GM13977 (cell line): ENCODE measurements around the gene TRMO.

Experiments
- DNase-seq: peaks from one replicate; pipeline ENCODE4 v3.0.0; 2012; ENCODE audit warnings: low spot score
- in situ Hi-C: fragments of 300-500 bp; cut with MboI; formaldehyde crosslinking; loops from one replicate; pipeline ENCODE4 v1.12.0; 2022; ENCODE audit warnings: low sequenced_read_pairs, low pct_unique_long_range_greater_than_20kb, mixed read lengths, inconsistent platforms; ENCODE audit not compliant: unreplicated experiment
- TF ChIP-seq, protein P1 (sequence below): IDR thresholded peaks from 2 replicates; pipeline ENCODE4 v1.5.1; 2012; ENCODE audit warnings: mild to moderate bottlenecking, control low read depth; ENCODE audit not compliant: insufficient read depth; ENCODE audit errors: extremely low read depth, missing control alignments

The TRMO gene

GRCh38 chr9:97918611-97919010 is 3.7 kb downstream of the TRMO start:
- TF ChIP-seq, protein P1, sequence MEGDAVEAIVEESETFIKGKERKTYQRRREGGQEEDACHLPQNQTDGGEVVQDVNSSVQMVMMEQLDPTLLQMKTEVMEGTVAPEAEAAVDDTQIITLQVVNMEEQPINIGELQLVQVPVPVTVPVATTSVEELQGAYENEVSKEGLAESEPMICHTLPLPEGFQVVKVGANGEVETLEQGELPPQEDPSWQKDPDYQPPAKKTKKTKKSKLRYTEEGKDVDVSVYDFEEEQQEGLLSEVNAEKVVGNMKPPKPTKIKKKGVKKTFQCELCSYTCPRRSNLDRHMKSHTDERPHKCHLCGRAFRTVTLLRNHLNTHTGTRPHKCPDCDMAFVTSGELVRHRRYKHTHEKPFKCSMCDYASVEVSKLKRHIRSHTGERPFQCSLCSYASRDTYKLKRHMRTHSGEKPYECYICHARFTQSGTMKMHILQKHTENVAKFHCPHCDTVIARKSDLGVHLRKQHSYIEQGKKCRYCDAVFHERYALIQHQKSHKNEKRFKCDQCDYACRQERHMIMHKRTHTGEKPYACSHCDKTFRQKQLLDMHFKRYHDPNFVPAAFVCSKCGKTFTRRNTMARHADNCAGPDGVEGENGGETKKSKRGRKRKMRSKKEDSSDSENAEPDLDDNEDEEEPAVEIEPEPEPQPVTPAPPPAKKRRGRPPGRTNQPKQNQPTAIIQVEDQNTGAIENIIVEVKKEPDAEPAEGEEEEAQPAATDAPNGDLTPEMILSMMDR: no peak
- in situ Hi-C loops: no loop called here
- DNase-seq: no peak

- TF ChIP-seq, protein P1: no peak
Observed at GRCh38 chr9:97911970-97912369, 10.3 kb downstream of the TRMO start.

GRCh38 chr9:97911528-97911927 is 10.8 kb downstream of the TRMO start:
- DNase-seq: no peak
- in situ Hi-C loops: no loop called here
- TF ChIP-seq, protein P1: no peak

More at GRCh38 chr9:97911970-97912369, 10.3 kb downstream of the TRMO start:
- no peak for DNase-seq
- in situ Hi-C loops: no loop called here

- TF ChIP-seq, protein P1: no peak
- DNase-seq: no peak
- in situ Hi-C loops: no loop called here
Observed at GRCh38 chr9:97910357-97910756, 11.9 kb downstream of the TRMO start.

DNA sequence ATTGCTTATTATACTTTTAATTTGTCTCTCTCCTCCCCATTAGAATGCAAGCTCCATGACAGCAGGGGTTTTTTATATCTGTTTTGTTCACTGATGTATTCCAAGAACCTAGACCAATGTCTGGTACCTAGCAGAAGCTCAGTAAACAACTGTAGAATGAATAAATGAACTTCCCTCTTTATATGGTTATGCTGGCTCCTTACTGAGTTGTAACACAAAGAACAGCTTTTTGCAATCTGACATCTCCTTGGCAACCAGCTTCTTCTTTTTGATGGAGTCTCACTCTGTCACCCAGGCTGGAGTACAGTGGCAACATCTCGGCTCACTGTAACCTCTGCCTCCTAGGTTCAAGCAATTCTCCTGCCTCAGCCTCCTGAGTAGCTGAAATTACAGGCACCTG is 13.6 kb downstream of the TRMO start:
- in situ Hi-C loops: no loop called here
- no peak for DNase-seq
- TF ChIP-seq, protein P1: no peak

- in situ Hi-C loops: no loop called here
- TF ChIP-seq, protein P1: no peak
- DNase-seq: no peak
Observed at GRCh38 chr9:97907632-97908031, 14.7 kb downstream of the TRMO start.

DNA sequence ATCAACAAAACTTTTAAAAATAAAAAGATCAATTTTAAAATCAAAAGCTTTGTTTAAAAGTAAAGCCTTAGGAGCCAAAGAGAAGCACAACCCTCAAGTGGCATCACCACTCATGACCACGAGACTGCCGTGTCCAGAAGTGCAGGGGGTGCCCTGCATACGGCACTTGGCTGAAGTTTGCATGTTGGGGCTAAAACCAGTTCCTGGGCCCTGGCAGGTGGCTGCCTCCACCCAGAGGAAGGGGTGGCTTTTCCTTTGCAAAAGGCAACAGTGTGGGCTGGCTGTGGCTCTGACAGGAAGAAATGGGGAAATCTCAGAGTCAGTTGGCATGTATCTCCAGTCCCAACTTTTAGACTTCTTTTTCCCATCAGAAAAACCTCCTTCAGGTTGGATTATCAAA is 15.3 kb downstream of the TRMO start:
- TF ChIP-seq, protein P1: no peak
- DNase-seq: no peak
- in situ Hi-C loops: no loop called here
